CD4-positive, CD25-positive, alpha-beta regulatory T cell (primary cell): Measurements from ENCODE around the gene GLI3. TPM values are rescaled to one million over a fixed set of nuclear protein-coding genes. Genes with fewer than 3 reads are reported as not detected.

Experiments used
- ATAC-seq, 2 donors: fragments of 150-1000 bp; cut with Tn5 transposase; one replicate each; pipeline ENCODE4 v1.10.0; 2021; ENCODE audit warnings: low read depth in 2 of 2, moderate number of reproducible peaks in 2 of 2, moderate library complexity in 1 of 2
- DNase-seq, 3 donors: peaks; one replicate each; pipeline versions ENCODE4 v3.0.0 to v3.0.0-alpha.2; 2012 to 2022; ENCODE audit warnings: mixed read lengths in 1 of 3
- H3K27ac ChIP-seq: one replicate; pipeline ENCODE4 v1.7.0; 2013; ENCODE audit warnings: mild to moderate bottlenecking, low read length; ENCODE audit not compliant: insufficient read depth, poor library complexity, severe bottlenecking
- H3K27me3 ChIP-seq: one replicate; pipeline ENCODE4 v1.7.0; 2013; ENCODE audit warnings: low read length; ENCODE audit not compliant: control insufficient read depth, insufficient read depth
- H3K36me3 ChIP-seq: one replicate; pipeline ENCODE4 v1.7.0; 2013; ENCODE audit warnings: mild to moderate bottlenecking, low read length, moderate library complexity; ENCODE audit not compliant: control insufficient read depth, insufficient read depth
- H3K4me1 ChIP-seq: 2 replicates; pipeline ENCODE4 v1.7.0; 2013; ENCODE audit warnings: mild to moderate bottlenecking, low read length; ENCODE audit not compliant: insufficient read depth, control insufficient read depth, poor library complexity, severe bottlenecking
- H3K4me3 ChIP-seq: one replicate; pipeline ENCODE4 v1.7.0; 2013; ENCODE audit warnings: low read depth, mild to moderate bottlenecking, low read length, moderate library complexity
- H3K9me3 ChIP-seq, 2 experiments: 1 replicate in 1 of 2; 2 replicates in 1 of 2; pipeline ENCODE4 v1.7.0; 2013; ENCODE audit warnings: low read length in 2 of 2, mild to moderate bottlenecking in 1 of 2, moderate library complexity in 1 of 2; ENCODE audit not compliant: control insufficient read depth in 2 of 2
- H3K27ac Mint-ChIP-seq, 3 donors: one replicate each; pipeline ENCODE4 v1.8.0; 2020 to 2022; ENCODE audit warnings: mild to moderate bottlenecking in 3 of 3, mixed read lengths in 3 of 3, moderate library complexity in 2 of 3
- H3K27me3 Mint-ChIP-seq: one replicate; pipeline ENCODE4 v1.8.0; 2022; ENCODE audit warnings: mild to moderate bottlenecking, mixed read lengths
- H3K36me3 Mint-ChIP-seq: one replicate; pipeline ENCODE4 v1.8.0; 2020; ENCODE audit warnings: mixed read lengths
- H3K4me1 Mint-ChIP-seq, 4 donors: one replicate each; pipeline ENCODE4 v1.8.0; 2020 to 2022; ENCODE audit warnings: mixed read lengths in 4 of 4, mild to moderate bottlenecking in 1 of 4
- H3K4me3 Mint-ChIP-seq, 4 donors: one replicate each; pipeline ENCODE4 v1.8.0; 2020 to 2022; ENCODE audit warnings: mild to moderate bottlenecking in 4 of 4, mixed read lengths in 4 of 4, moderate library complexity in 3 of 4
- H3K9me3 Mint-ChIP-seq, 7 donors: one replicate each; pipeline ENCODE4 v1.8.0; 2020 to 2022; ENCODE audit warnings: mixed read lengths in 7 of 7, mild to moderate bottlenecking in 3 of 7, moderate library complexity in 2 of 7
- polyA plus RNA-seq, 4 donors: library from polyadenylated mRNA; unstranded; fragments of 300-500 nt; fragmentation: Illumina TruSeq; gene quantifications; one replicate each; pipeline ENCODE4 v1.2.3, GENCODE V29; 2021
- total RNA-seq: library from RNA; stranded (reverse); gene quantifications from one replicate; pipeline ENCODE4 v1.2.3, GENCODE V29; 2022

GLI3 gene
- total and polyA plus RNA-seq, 5 donors from 2014 or later, result not detected

GRCh38 chr7:41994746-41995110 is 242.3 kb downstream of the GLI3 start:
- H3K9me3 Mint-ChIP-seq, result peaks cover 0 to 2% (median 0%) of the 10 kb centered on the region in 7 donors
- Histone ChIP-seq H3K4me3 (no peak overlapping the region), H3K9me3 (no peaks in the 10 kb centered on the region), H3K27ac (no peak overlapping the region), H3K4me1 (no peaks in the 10 kb centered on the region), H3K27me3 (no peaks in the 10 kb centered on the region), H3K36me3 (no peaks in the 10 kb centered on the region)
- H3K27me3 Mint-ChIP-seq, result peaks cover 5% of the 10 kb centered on the region
- H3K4me3 Mint-ChIP-seq, result no peak overlapping the region
- ATAC-seq (no peak), DNase-seq (no peak)
- H3K27ac Mint-ChIP-seq, result no peak overlapping the region
- peaks cover 0 to 2% (median 0%) of the 10 kb centered on the region in 4 donors for H3K4me1 Mint-ChIP-seq
- H3K36me3 Mint-ChIP-seq, result no peaks in the 10 kb centered on the region

GRCh38 chr7:41994036-41994745 is 242.8 kb downstream of the GLI3 start:
- DNase-seq (no peak), ATAC-seq (no peak)
- H3K36me3 ChIP-seq, result no peaks in the 10 kb centered on the region
- H3K4me1 ChIP-seq, result no peaks in the 10 kb centered on the region
- no peak overlapping the region for H3K4me3 ChIP-seq
- Mint-ChIP-seq H3K27me3 (peaks cover 5% of the 10 kb centered on the region), H3K4me3 (no peak overlapping the region), H3K4me1 (peaks cover 0 to 2% (median 0%) of the 10 kb centered on the region in 4 donors), H3K36me3 (no peaks in the 10 kb centered on the region), H3K27ac (no peak overlapping the region), H3K9me3 (peaks cover 0 to 2% (median 0%) of the 10 kb centered on the region in 7 donors)
- H3K27ac ChIP-seq, result no peak overlapping the region
- no peaks in the 10 kb centered on the region for H3K27me3 ChIP-seq
- no peaks in the 10 kb centered on the region for H3K9me3 ChIP-seq

- Mint-ChIP-seq H3K27me3 (peaks cover 5% of the 10 kb centered on the region), H3K9me3 (peaks cover 0 to 2% (median 0%) of the 10 kb centered on the region in 7 donors), H3K4me3 (no peak overlapping the region), H3K4me1 (peaks cover 0 to 2% (median 0%) of the 10 kb centered on the region in 4 donors), H3K27ac (no peak overlapping the region), H3K36me3 (no peaks in the 10 kb centered on the region)
- Histone ChIP-seq H3K4me1 (no peaks in the 10 kb centered on the region), H3K27me3 (no peaks in the 10 kb centered on the region), H3K27ac (no peak overlapping the region), H3K4me3 (no peak overlapping the region), H3K9me3 (no peaks in the 10 kb centered on the region), H3K36me3 (no peaks in the 10 kb centered on the region)
- no peak for ATAC-seq
- DNase-seq, result no peak
These were observed 243.8 kb downstream of the GLI3 start for GRCh38 chr7:41992881-41993867.

- DNase-seq, result no peak
- H3K9me3 Mint-ChIP-seq, result peaks cover 0 to 3% (median 0%) of the 10 kb centered on the region in 7 donors
- Histone ChIP-seq H3K27ac (no peak overlapping the region), H3K36me3 (no peaks in the 10 kb centered on the region), H3K4me3 (no peak overlapping the region), H3K9me3 (no peaks in the 10 kb centered on the region), H3K27me3 (no peaks in the 10 kb centered on the region), H3K4me1 (no peaks in the 10 kb centered on the region)
- no peaks in the 10 kb centered on the region for H3K4me1 Mint-ChIP-seq
- H3K4me3 Mint-ChIP-seq, result no peak overlapping the region
- H3K27me3 Mint-ChIP-seq, result no peaks in the 10 kb centered on the region
- H3K36me3 Mint-ChIP-seq, result no peaks in the 10 kb centered on the region
- no peak for ATAC-seq
- no peak overlapping the region for H3K27ac Mint-ChIP-seq
These were observed 252.1 kb downstream of the GLI3 start for GRCh38 chr7:41984888-41985287.

- Histone ChIP-seq H3K4me3 (no peak overlapping the region), H3K27ac (no peak overlapping the region), H3K36me3 (no peaks in the 10 kb centered on the region), H3K27me3 (no peaks in the 10 kb centered on the region), H3K4me1 (no peaks in the 10 kb centered on the region), H3K9me3 (no peaks in the 10 kb centered on the region)
- Mint-ChIP-seq H3K4me1 (no peaks in the 10 kb centered on the region), H3K9me3 (peaks cover 0 to 3% (median 0%) of the 10 kb centered on the region in 7 donors), H3K4me3 (no peak overlapping the region), H3K27ac (no peak overlapping the region), H3K27me3 (no peaks in the 10 kb centered on the region), H3K36me3 (no peaks in the 10 kb centered on the region)
- DNase-seq (no peak), ATAC-seq (no peak)
These were observed 255.7 kb downstream of the GLI3 start for GRCh38 chr7:41981046-41982040.

GRCh38 chr7:41979834-41980307 is 257.1 kb downstream of the GLI3 start:
- Mint-ChIP-seq H3K4me1 (no peaks in the 10 kb centered on the region), H3K27ac (no peak overlapping the region), H3K36me3 (no peaks in the 10 kb centered on the region), H3K4me3 (no peak overlapping the region), H3K27me3 (no peaks in the 10 kb centered on the region), H3K9me3 (peaks cover 0 to 3% (median 0%) of the 10 kb centered on the region in 7 donors)
- Histone ChIP-seq H3K4me3 (no peak overlapping the region), H3K9me3 (no peaks in the 10 kb centered on the region), H3K27ac (no peak overlapping the region), H3K36me3 (no peaks in the 10 kb centered on the region), H3K27me3 (no peaks in the 10 kb centered on the region), H3K4me1 (no peaks in the 10 kb centered on the region)
- peak in 1 of 3 donors; percentile 3 for DNase-seq
- ATAC-seq, result no peak

GRCh38 chr7:41978858-41979257 is 258.2 kb downstream of the GLI3 start:
- H3K4me1 Mint-ChIP-seq, result no peaks in the 10 kb centered on the region
- no peaks in the 10 kb centered on the region for H3K36me3 Mint-ChIP-seq
- peaks cover 0 to 3% (median 0%) of the 10 kb centered on the region in 7 donors for H3K9me3 Mint-ChIP-seq
- no peak overlapping the region for H3K4me3 Mint-ChIP-seq
- no peaks in the 10 kb centered on the region for H3K36me3 ChIP-seq
- no peak overlapping the region for H3K27ac Mint-ChIP-seq
- ATAC-seq (no peak), DNase-seq (no peak)
- no peaks in the 10 kb centered on the region for H3K27me3 Mint-ChIP-seq
- no peaks in the 10 kb centered on the region for H3K4me1 ChIP-seq
- no peaks in the 10 kb centered on the region for H3K27me3 ChIP-seq
- no peaks in the 10 kb centered on the region for H3K9me3 ChIP-seq
- H3K4me3 ChIP-seq, result no peak overlapping the region
- no peak overlapping the region for H3K27ac ChIP-seq
